HepG2 (cell line): ENCODE measurements around the gene OVOL3. TPM values are rescaled to one million over a fixed set of nuclear protein-coding genes. Genes with fewer than 3 reads are reported as not detected.
A peak's percentile ranks its signal among the peaks of the same experiment; 100 is the strongest.

Experiments used
- HMGA1 ChIP-seq: sonication (generic); formaldehyde crosslinking; conservative IDR thresholded peaks from 2 replicates; pipeline ENCODE4 v1.4.0; 2020; ENCODE audit warnings: missing genetic modification reagents
- POLR2AphosphoS2 ChIP-seq: IDR thresholded peaks from 2 replicates; pipeline ENCODE4 v1.6.1; 2011; ENCODE audit warnings: low read depth, low read length, improper control_type of control experiment
- PRMT3 ChIP-seq: sonication (generic); formaldehyde crosslinking; IDR thresholded peaks from 2 replicates; pipeline ENCODE4 v1.8.1; 2022; ENCODE audit warnings: low read depth, mild to moderate bottlenecking, moderate library complexity, missing genetic modification reagents, borderline replicate concordance
- SCMH1 ChIP-seq: sonication (generic); formaldehyde crosslinking; IDR thresholded peaks from 2 replicates; pipeline ENCODE4 v1.9.0; 2021; ENCODE audit warnings: missing genetic modification reagents, mild to moderate bottlenecking, borderline replicate concordance
- SP5 ChIP-seq: IDR thresholded peaks from 2 replicates; pipeline ENCODE4 v1.6.1; 2016; ENCODE audit warnings: low read depth, borderline replicate concordance
- SRSF9 ChIP-seq: fragments of 200-400 bp; formaldehyde crosslinking; IDR thresholded peaks from 2 replicates; pipeline ENCODE4 v1.6.1; 2018; ENCODE audit warnings: borderline replicate concordance, mild to moderate bottlenecking, low read depth, low read length; ENCODE audit not compliant: insufficient read depth, poor library complexity, severe bottlenecking
- STAT5B ChIP-seq: sonication (generic); formaldehyde crosslinking; IDR thresholded peaks from 2 replicates; pipeline ENCODE4 v1.4.0; 2020; ENCODE audit warnings: missing genetic modification reagents
- TEF ChIP-seq: sonication (generic); formaldehyde crosslinking; IDR thresholded peaks from 2 replicates; pipeline ENCODE4 v1.5.0; 2020; ENCODE audit warnings: missing genetic modification reagents
- TGIF2 ChIP-seq: IDR thresholded peaks from 2 replicates; pipeline ENCODE4 v1.6.1; 2016; ENCODE audit warnings: control low read depth, missing compliant biosample characterization
- ZBTB25 ChIP-seq: IDR thresholded peaks from 2 replicates; pipeline ENCODE4 v1.6.1; 2018; ENCODE audit warnings: missing genetic modification reagents
- ZBTB43 ChIP-seq: sonication (generic); formaldehyde crosslinking; conservative IDR thresholded peaks from 2 replicates; pipeline ENCODE4 v1.4.0; 2020; ENCODE audit warnings: missing genetic modification reagents
- ZFP37 ChIP-seq: sonication (generic); formaldehyde crosslinking; IDR thresholded peaks from 2 replicates; pipeline ENCODE4 v1.4.0; 2020; ENCODE audit warnings: missing genetic modification reagents, borderline replicate concordance
- ZKSCAN8 ChIP-seq: IDR thresholded peaks from 2 replicates; pipeline ENCODE4 v1.6.1; 2016; ENCODE audit warnings: borderline replicate concordance, missing genetic modification reagents, missing compliant biosample characterization
- ZNF264 ChIP-seq: sonication (generic); formaldehyde crosslinking; IDR thresholded peaks from 2 replicates; pipeline ENCODE4 v1.4.0; 2020; ENCODE audit warnings: missing genetic modification reagents
- ZNF275 ChIP-seq: sonication (generic); formaldehyde crosslinking; IDR thresholded peaks from 2 replicates; pipeline ENCODE4 v1.8.0; 2022; ENCODE audit warnings: missing genetic modification reagents, mild to moderate bottlenecking, inconsistent platforms, borderline replicate concordance
- ZNF280D ChIP-seq: sonication (generic); formaldehyde crosslinking; IDR thresholded peaks from 2 replicates; pipeline ENCODE4 v1.5.1; 2020; ENCODE audit warnings: mild to moderate bottlenecking, missing genetic modification reagents
- ZNF382 ChIP-seq: sonication (generic); formaldehyde crosslinking; IDR thresholded peaks from 2 replicates; pipeline ENCODE4 v1.5.0; 2020; ENCODE audit warnings: missing genetic modification reagents, mild to moderate bottlenecking, borderline replicate concordance
- ZNF530 ChIP-seq: sonication (generic); formaldehyde crosslinking; IDR thresholded peaks from 2 replicates; pipeline ENCODE4 v1.5.0; 2020; ENCODE audit warnings: low read depth, mild to moderate bottlenecking, missing genetic modification reagents
- ZNF569 ChIP-seq: sonication (generic); formaldehyde crosslinking; IDR thresholded peaks from 2 replicates; pipeline ENCODE4 v1.5.0; 2020; ENCODE audit warnings: mild to moderate bottlenecking, missing genetic modification reagents, moderate library complexity, borderline replicate concordance
- polyA plus RNA-seq, 8 experiments: library from polyadenylated mRNA; depleted of rRNA in 3 of 8; stranded (reverse) in 7 of 8; unstranded in 1 of 8; fragments of >200 nt; fragmentation: Illumina TruSeq in 4 of 8; extraction: Trizol in 4 of 8; gene quantifications; 2 replicates each; pipeline versions ENCODE4 v1.2.1 to v1.2.3, GENCODE V29; 2011 to 2016; ENCODE audit warnings: low read depth in 4 of 8, missing spikeins in 1 of 8, mixed read lengths in 1 of 8; ENCODE audit not compliant: insufficient read depth in 1 of 8
- total RNA-seq, 5 experiments: library from RNA; depleted of rRNA; stranded (reverse); fragments of >200 nt; fragmentation: Illumina TruSeq; extraction: Trizol; gene quantifications; 2 replicates each; pipeline ENCODE4 v1.2.3, GENCODE V29; 2016; ENCODE audit warnings: low read depth in 1 of 5

OVOL3 gene
- total and polyA plus RNA-seq, 2 of the 13 experiments (the other 11 are each of a cell fraction or from before 2014, with no cell fraction given), result not detected

- no peak for TF ChIP-seq SCMH1 (CRISPR knock-in tag)
- TF ChIP-seq POLR2AphosphoS2, result no peak
- TF ChIP-seq TGIF2 (CRISPR knock-in tag), result peak; percentile 42; the same call in 1 of the 2 replicates
- TF ChIP-seq ZBTB43 (CRISPR knock-in tag), result 0 out of 2 replicates have a peak, but pooled peaks have one; percentile 29
- peak; percentile 81; the same call in 1 of the 2 replicates for TF ChIP-seq ZBTB25
- TF ChIP-seq ZNF569 (CRISPR knock-in tag), result no peak
- no peak for TF ChIP-seq SRSF9
- TF ChIP-seq SP5 (CRISPR knock-in tag), result peak; percentile 80
- TF ChIP-seq ZFP37, result peak; percentile 12; the same call in 1 of the 2 replicates
- peak; percentile 55 for TF ChIP-seq TEF (CRISPR knock-in tag)
- TF ChIP-seq ZNF275, result 0 out of 2 replicates have a peak, but pooled peaks have one; percentile 11
- TF ChIP-seq ZNF280D (CRISPR knock-in tag), result no peak
- no peak; the same call in 1 of the 2 replicates for TF ChIP-seq ZNF264 (CRISPR knock-in tag)
- no peak for TF ChIP-seq ZNF530 (CRISPR knock-in tag)
- peak; percentile 19; the same call in 1 of the 2 replicates for TF ChIP-seq PRMT3 (CRISPR knock-in tag)
- no peak for TF ChIP-seq ZNF382 (CRISPR knock-in tag)
- no peak; the same call in 1 of the 2 replicates for TF ChIP-seq STAT5B (CRISPR knock-in tag)
- TF ChIP-seq HMGA1 (CRISPR knock-in tag), result no peak
- 0 out of 2 replicates have a peak, but pooled peaks have one; percentile 22 for TF ChIP-seq ZKSCAN8 (CRISPR knock-in tag)
These were observed 28.7 kb downstream of the OVOL3 start, which contains the start of gene CAPNS1 (continued) for GRCh38 chr19:36139473-36140303.
